HepG2 (cell line): ENCODE results near the gene BSN. TPM values are rescaled to one million over a fixed set of nuclear protein-coding genes. Genes with fewer than 3 reads are reported as not detected.

ENCODE experiments used
- FOXA3 ChIP-seq: IDR thresholded peaks from 2 replicates; pipeline ENCODE4 v1.6.1; 2016; ENCODE audit warnings: missing genetic modification reagents, missing compliant biosample characterization
- FOXP1 ChIP-seq, 2 experiments: fragments of 450-650 bp in 1 of 2; IDR thresholded peaks; 2 replicates each; pipeline ENCODE4 v1.6.1; 2017 to 2018; ENCODE audit warnings: antibody characterized with exemption in 1 of 2
- HOMEZ ChIP-seq: IDR thresholded peaks from 2 replicates; pipeline ENCODE4 v1.6.1; 2016; ENCODE audit warnings: low read depth
- KDM5B ChIP-seq: sonication (generic); formaldehyde crosslinking; IDR thresholded peaks from 2 replicates; pipeline ENCODE4 v1.4.0; 2020; ENCODE audit warnings: missing genetic modification reagents, mild to moderate bottlenecking, borderline replicate concordance
- MED1 ChIP-seq: sonication (generic); formaldehyde crosslinking; IDR thresholded peaks from 2 replicates; pipeline ENCODE4 v1.4.0; 2020; ENCODE audit warnings: missing genetic modification reagents
- MEIS1 ChIP-seq: sonication (generic); formaldehyde crosslinking; IDR thresholded peaks from 2 replicates; pipeline ENCODE4 v1.9.0; 2021; ENCODE audit warnings: mild to moderate bottlenecking, missing genetic modification reagents, moderate library complexity, borderline replicate concordance
- NR2F1 ChIP-seq, 2 experiments: fragments of 450-650 bp in 1 of 2; formaldehyde crosslinking in 1 of 2; IDR thresholded peaks; 2 replicates each; pipeline versions ENCODE4 v1.5.0 to v1.6.1; 2016 to 2020; ENCODE audit warnings: mild to moderate bottlenecking in 1 of 2, missing compliant biosample characterization in 1 of 2, missing genetic modification reagents in 1 of 2, moderate library complexity in 1 of 2
- PHF21A ChIP-seq: sonication (generic); formaldehyde crosslinking; IDR thresholded peaks from 2 replicates; pipeline ENCODE4 v1.5.0; 2020; ENCODE audit warnings: mild to moderate bottlenecking, missing genetic modification reagents
- RARG ChIP-seq: sonication (generic); formaldehyde crosslinking; IDR thresholded peaks from 2 replicates; pipeline ENCODE4 v1.4.0; 2020; ENCODE audit warnings: low read depth, mild to moderate bottlenecking, missing genetic modification reagents
- RXRA ChIP-seq: sonication (generic); formaldehyde crosslinking; IDR thresholded peaks from 2 replicates; pipeline ENCODE4 v1.5.1; 2020; ENCODE audit warnings: missing genetic modification reagents
- SIX1 ChIP-seq: sonication (generic); formaldehyde crosslinking; IDR thresholded peaks from 2 replicates; pipeline ENCODE4 v1.4.0; 2020; ENCODE audit warnings: missing genetic modification reagents, borderline replicate concordance
- STAT5B ChIP-seq: sonication (generic); formaldehyde crosslinking; IDR thresholded peaks from 2 replicates; pipeline ENCODE4 v1.4.0; 2020; ENCODE audit warnings: missing genetic modification reagents
- TCF7 ChIP-seq: sonication (generic); IDR thresholded peaks from 2 replicates; pipeline ENCODE4 v1.6.1; 2016; ENCODE audit warnings: antibody characterized with exemption, low read depth
- TSC22D2 ChIP-seq: sonication (generic); formaldehyde crosslinking; IDR thresholded peaks from 2 replicates; pipeline ENCODE4 v1.5.1; 2020; ENCODE audit warnings: missing genetic modification reagents, mild to moderate bottlenecking, borderline replicate concordance
- USF2 ChIP-seq, 2 experiments: sonication (generic) in 1 of 2; formaldehyde crosslinking in 1 of 2; IDR thresholded peaks; 2 replicates each; pipeline versions ENCODE4 v1.5.1 to v1.6.1; 2011 to 2020; ENCODE audit warnings: borderline replicate concordance in 1 of 2, low read depth in 1 of 2, low read length in 1 of 2, mild to moderate bottlenecking in 1 of 2, missing genetic modification reagents in 1 of 2, moderate library complexity in 1 of 2
- WIZ ChIP-seq: sonication (generic); formaldehyde crosslinking; IDR thresholded peaks from 2 replicates; pipeline ENCODE4 v1.5.1; 2020; ENCODE audit warnings: mild to moderate bottlenecking, missing genetic modification reagents
- ZBTB46 ChIP-seq: sonication (generic); formaldehyde crosslinking; IDR thresholded peaks from 2 replicates; pipeline ENCODE4 v1.4.0; 2020; ENCODE audit warnings: mild to moderate bottlenecking, missing genetic modification reagents, borderline replicate concordance
- ZMYM4 ChIP-seq: sonication (generic); formaldehyde crosslinking; IDR thresholded peaks from 2 replicates; pipeline ENCODE4 v1.8.1; 2023; ENCODE audit warnings: mild to moderate bottlenecking, missing genetic modification reagents
- ZNF367 ChIP-seq: sonication (generic); formaldehyde crosslinking; IDR thresholded peaks from 2 replicates; pipeline ENCODE4 v1.4.0; 2020; ENCODE audit warnings: missing genetic modification reagents, borderline replicate concordance
- ZNF431 ChIP-seq: sonication (generic); formaldehyde crosslinking; IDR thresholded peaks from 2 replicates; pipeline ENCODE4 v1.9.0; 2022; ENCODE audit warnings: missing genetic modification reagents, low read depth, mild to moderate bottlenecking, borderline replicate concordance
- ZNF496 ChIP-seq: sonication (generic); formaldehyde crosslinking; IDR thresholded peaks from 2 replicates; pipeline ENCODE4 v1.8.1; 2023; ENCODE audit warnings: mild to moderate bottlenecking, moderate library complexity, missing genetic modification reagents; ENCODE audit not compliant: insufficient replicate concordance
- ZNF713 ChIP-seq: sonication (generic); formaldehyde crosslinking; IDR thresholded peaks from 2 replicates; pipeline ENCODE4 v1.4.0; 2020; ENCODE audit warnings: mild to moderate bottlenecking, missing genetic modification reagents
- polyA plus RNA-seq, 8 experiments: library from polyadenylated mRNA; depleted of rRNA in 3 of 8; stranded (reverse) in 7 of 8; unstranded in 1 of 8; fragments of >200 nt; fragmentation: Illumina TruSeq in 4 of 8; extraction: Trizol in 4 of 8; gene quantifications; 2 replicates each; pipeline versions ENCODE4 v1.2.1 to v1.2.3, GENCODE V29; 2011 to 2016; ENCODE audit warnings: low read depth in 4 of 8, missing spikeins in 1 of 8, mixed read lengths in 1 of 8; ENCODE audit not compliant: insufficient read depth in 1 of 8
- total RNA-seq, 5 experiments: library from RNA; depleted of rRNA; stranded (reverse); fragments of >200 nt; fragmentation: Illumina TruSeq; extraction: Trizol; gene quantifications; 2 replicates each; pipeline ENCODE4 v1.2.3, GENCODE V29; 2016; ENCODE audit warnings: low read depth in 1 of 5

BSN gene
- total and polyA plus RNA-seq, 2 of the 13 experiments (the other 11 are each of a cell fraction or from before 2014, with no cell fraction given) = 0.42 to 0.86 TPM

- TF ChIP-seq SIX1 (CRISPR knock-in tag) (no peak), ZNF367 (CRISPR knock-in tag) (no peak), HOMEZ (CRISPR knock-in tag) (0 out of 2 replicates have a peak, but pooled peaks have one; percentile 22), RARG (no peak), ZNF713 (CRISPR knock-in tag) (no peak), STAT5B (CRISPR knock-in tag) (no peak), MEIS1 (CRISPR knock-in tag) (0 out of 2 replicates have a peak, but pooled peaks have one; percentile 32), FOXA3 (CRISPR knock-in tag) (0 out of 2 replicates have a peak, but pooled peaks have one; percentile 10), TSC22D2 (CRISPR knock-in tag) (no peak), TCF7 (peak; percentile 59), FOXP1 (IDR thresholded peaks at IDR 0.05) (no peak), FOXP1 (CRISPR knock-in tag; IDR thresholded peaks at IDR 0.05) (peak; percentile 52; the same call in 1 of the 2 replicates), NR2F1 (CRISPR knock-in tag; IDR thresholded peaks at IDR 0.05) (0 out of 4 replicates have a peak, but pooled peaks of 1 of the 2 experiments have one; percentile 40), ZBTB46 (CRISPR knock-in tag) (no peak), RXRA (peak; percentile 52; the same call in 1 of the 2 replicates), KDM5B (CRISPR knock-in tag) (peak; percentile 16; the same call in 1 of the 2 replicates), USF2 (IDR thresholded peaks at IDR 0.05; ENCODE audit: low read depth, low read length) (no peak), USF2 (CRISPR knock-in tag; IDR thresholded peaks at IDR 0.05; ENCODE audit: borderline replicate concordance) (no peak), ZMYM4 (CRISPR knock-in tag) (peak; percentile 36; the same call in 1 of the 2 replicates), ZNF496 (no peak), WIZ (CRISPR knock-in tag) (no peak; the same call in 1 of the 2 replicates), MED1 (no peak), ZNF431 (no peak), PHF21A (CRISPR knock-in tag) (peak; percentile 76)
Measured at GRCh38 chr3:49519916-49520385, 34.3 kb upstream of the BSN start (continued).
